OCI-LY1 (cell line): ENCODE results near the gene NME2.
"Not testable (repeated sequence)": the region's sequence is repeated elsewhere in the genome, so short reads cannot be mapped to it uniquely, and the experiment has no call there.

Experiments used
- H2AFZ ChIP-seq: fragments of 200-600 bp; sonication (generic), shearing (Covaris generic); 2 replicates; pipeline ENCODE4 v1.6.0; 2014; ENCODE audit warnings: antibody characterized with exemption, mild to moderate bottlenecking, low read length
- H3F3A ChIP-seq: fragments of 200-600 bp; sonication (generic), shearing (Covaris generic); 2 replicates; pipeline ENCODE4 v1.6.0; 2014; ENCODE audit warnings: mild to moderate bottlenecking, antibody characterized with exemption, low read length, moderate library complexity; ENCODE audit not compliant: insufficient read depth
- H3K27ac ChIP-seq: fragments of 200-600 bp; sonication (generic); 2 replicates; pipeline ENCODE4 v1.5.1; 2014; ENCODE audit warnings: low read length, mixed run types, mild to moderate bottlenecking, low read depth; ENCODE audit not compliant: poor library complexity, severe bottlenecking
- H3K27me3 ChIP-seq: fragments of 200-600 bp; sonication (generic); 2 replicates; pipeline ENCODE4 v1.6.0; 2014; ENCODE audit warnings: antibody characterized with exemption, mild to moderate bottlenecking, low read length, moderate library complexity; ENCODE audit not compliant: insufficient read depth
- H3K36me3 ChIP-seq: fragments of 200-600 bp; sonication (generic); 2 replicates; pipeline ENCODE4 v1.6.1; 2014; ENCODE audit warnings: mild to moderate bottlenecking, antibody characterized with exemption, low read length, moderate library complexity, mixed read lengths; ENCODE audit not compliant: insufficient read depth
- H3K4me1 ChIP-seq: fragments of 200-600 bp; sonication (generic); 2 replicates; pipeline ENCODE4 v1.5.1; 2014; ENCODE audit warnings: mild to moderate bottlenecking, low read length, moderate library complexity; ENCODE audit not compliant: insufficient read depth, severe bottlenecking
- H3K4me2 ChIP-seq: fragments of 200-600 bp; sonication (generic), shearing (Covaris generic); 2 replicates; pipeline ENCODE4 v1.6.1; 2014; ENCODE audit warnings: low read length
- H3K4me3 ChIP-seq: fragments of 200-600 bp; sonication (generic); 2 replicates; pipeline ENCODE4 v1.5.1; 2014; ENCODE audit warnings: low read length, low read depth, mild to moderate bottlenecking, mixed read lengths; ENCODE audit not compliant: poor library complexity, severe bottlenecking
- H3K79me2 ChIP-seq: fragments of 200-600 bp; shearing (Covaris generic); 2 replicates; pipeline ENCODE4 v1.6.1; 2016; ENCODE audit warnings: mixed run types, low read length, mixed read lengths; ENCODE audit not compliant: insufficient read depth
- H3K9ac ChIP-seq: fragments of 200-600 bp; sonication (generic), shearing (Covaris generic); 2 replicates; pipeline ENCODE4 v1.6.1; 2014; ENCODE audit warnings: mild to moderate bottlenecking, low read length, mixed read lengths
- H3K9me2 ChIP-seq: fragments of 200-600 bp; sonication (generic), shearing (Covaris generic); 2 replicates; pipeline ENCODE4 v1.6.1; 2014; ENCODE audit warnings: low read depth, mild to moderate bottlenecking, low read length, mixed read lengths
- H3K9me3 ChIP-seq: fragments of 200-600 bp; shearing (Covaris generic); 2 replicates; pipeline ENCODE4 v1.6.1; 2014; ENCODE audit warnings: low read length, mixed read lengths
- H4K20me1 ChIP-seq: fragments of 200-600 bp; sonication (generic), shearing (Covaris generic); 2 replicates; pipeline ENCODE4 v1.6.0; 2016; ENCODE audit warnings: mild to moderate bottlenecking, low read length; ENCODE audit not compliant: insufficient read depth
- EZH2 ChIP-seq: fragments of 200-600 bp; sonication (generic), shearing (Covaris generic); IDR thresholded peaks from 2 replicates; pipeline ENCODE4 v1.8.0; 2017; ENCODE audit warnings: borderline replicate concordance, mixed run types, mild to moderate bottlenecking, antibody characterized with exemption, low read length, moderate library complexity, mixed read lengths
- TF ChIP-seq, protein P1 (sequence below): fragments of 200-600 bp; sonication (generic), shearing (Covaris generic); IDR thresholded peaks from 2 replicates; pipeline ENCODE4 v1.5.1; 2017; ENCODE audit warnings: mild to moderate bottlenecking, antibody characterized with exemption, low read length, moderate library complexity, mixed read lengths

Gene NME2

DNA sequence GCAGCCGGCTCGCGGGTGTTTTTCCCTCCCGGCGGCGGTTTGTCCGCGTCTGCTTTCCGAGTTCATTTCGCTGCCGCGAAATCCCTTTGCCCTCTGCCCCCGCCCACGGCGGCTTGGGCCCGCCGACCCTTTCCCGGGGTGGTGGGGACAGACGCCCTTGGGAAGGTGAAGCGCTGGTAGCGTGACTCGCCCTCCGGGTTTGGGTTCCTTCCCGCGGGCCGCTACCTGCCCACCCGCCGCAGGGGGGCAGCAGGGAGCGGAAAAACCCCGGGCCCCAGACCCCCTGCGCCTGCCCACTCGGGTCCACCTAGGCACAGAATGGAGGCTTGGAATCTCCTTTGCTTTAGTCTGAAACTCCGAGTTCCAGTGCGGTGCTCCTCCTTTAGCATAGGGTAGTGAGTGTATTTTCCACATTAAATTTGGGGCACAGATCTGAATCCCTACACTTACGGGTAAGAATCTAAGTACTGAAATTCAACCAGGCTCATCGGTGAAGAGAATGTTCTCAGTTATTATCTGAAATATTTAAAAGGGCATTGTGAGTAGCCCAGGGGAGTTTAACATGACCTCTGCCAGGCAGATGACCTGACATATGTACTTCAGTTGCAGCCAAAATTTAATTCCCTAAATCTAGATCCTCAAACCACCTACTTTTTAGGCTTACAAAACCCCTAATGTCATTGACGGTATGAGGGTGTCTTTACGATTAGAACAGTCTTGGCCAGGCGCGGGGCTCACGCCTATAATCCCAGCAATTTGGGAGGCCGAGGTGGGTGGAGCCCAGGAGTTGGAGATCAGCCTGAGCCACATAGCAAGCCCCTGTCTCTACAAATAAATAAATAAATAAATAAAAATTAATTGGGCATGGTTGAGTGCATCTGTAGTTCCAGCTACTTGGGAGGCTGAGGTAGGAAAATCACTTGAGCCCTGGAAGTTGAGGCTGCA, 1.0 kb downstream of the NME2 start:
- Histone ChIP-seq H3K9me2 (no peaks in the 10 kb centered on the region), H3K36me3 (peaks cover 65% of the 10 kb centered on the region), H3K4me2 (peak overlapping the region; percentile 83), H3K4me1 (peaks cover 23% of the 10 kb centered on the region), H3F3A (no peaks in the 10 kb centered on the region), H3K79me2 (no peaks in the 10 kb centered on the region), H3K9me3 (no peaks in the 10 kb centered on the region), H3K4me3 (peak overlapping the region; percentile 97), H3K9ac (peak overlapping the region; percentile 99), H3K27ac (peak overlapping the region; percentile 72), H4K20me1 (no peaks in the 10 kb centered on the region), H2AFZ (no peak overlapping the region), H3K27me3 (no peaks in the 10 kb centered on the region)
- TF ChIP-seq, protein P1, sequence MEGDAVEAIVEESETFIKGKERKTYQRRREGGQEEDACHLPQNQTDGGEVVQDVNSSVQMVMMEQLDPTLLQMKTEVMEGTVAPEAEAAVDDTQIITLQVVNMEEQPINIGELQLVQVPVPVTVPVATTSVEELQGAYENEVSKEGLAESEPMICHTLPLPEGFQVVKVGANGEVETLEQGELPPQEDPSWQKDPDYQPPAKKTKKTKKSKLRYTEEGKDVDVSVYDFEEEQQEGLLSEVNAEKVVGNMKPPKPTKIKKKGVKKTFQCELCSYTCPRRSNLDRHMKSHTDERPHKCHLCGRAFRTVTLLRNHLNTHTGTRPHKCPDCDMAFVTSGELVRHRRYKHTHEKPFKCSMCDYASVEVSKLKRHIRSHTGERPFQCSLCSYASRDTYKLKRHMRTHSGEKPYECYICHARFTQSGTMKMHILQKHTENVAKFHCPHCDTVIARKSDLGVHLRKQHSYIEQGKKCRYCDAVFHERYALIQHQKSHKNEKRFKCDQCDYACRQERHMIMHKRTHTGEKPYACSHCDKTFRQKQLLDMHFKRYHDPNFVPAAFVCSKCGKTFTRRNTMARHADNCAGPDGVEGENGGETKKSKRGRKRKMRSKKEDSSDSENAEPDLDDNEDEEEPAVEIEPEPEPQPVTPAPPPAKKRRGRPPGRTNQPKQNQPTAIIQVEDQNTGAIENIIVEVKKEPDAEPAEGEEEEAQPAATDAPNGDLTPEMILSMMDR: peak; percentile 84
- TF ChIP-seq EZH2: no peak

DNA sequence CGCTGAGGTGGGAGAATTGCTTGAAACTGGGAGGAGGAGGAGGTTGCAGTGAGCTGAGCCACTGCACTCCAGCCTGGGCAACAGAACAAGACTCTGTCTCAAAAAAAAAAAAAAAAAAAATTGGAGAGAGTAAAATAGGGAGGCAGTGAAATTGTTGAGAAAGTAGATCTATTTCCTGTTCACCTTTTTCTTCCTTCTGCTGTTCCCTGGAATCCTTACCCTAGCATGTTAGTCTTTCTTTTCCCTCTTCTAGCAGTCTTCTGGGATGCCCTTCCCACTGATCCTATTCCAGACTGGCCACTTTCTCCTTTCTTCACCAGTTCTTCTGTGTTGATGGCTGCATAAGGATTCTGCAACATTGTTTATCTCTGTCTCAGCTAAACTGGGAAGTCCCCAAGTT, 3.1 kb downstream of the NME2 start:
- Histone ChIP-seq H3K27ac (no peak overlapping the region), H3K9me3 (no peaks in the 10 kb centered on the region), H3K27me3 (no peaks in the 10 kb centered on the region), H3K36me3 (peaks cover 61% of the 10 kb centered on the region), H3K9me2 (no peaks in the 10 kb centered on the region), H3K79me2 (no peaks in the 10 kb centered on the region), H3F3A (no peaks in the 10 kb centered on the region), H3K4me3 (no peak overlapping the region), H3K4me2 (no peak overlapping the region), H4K20me1 (no peaks in the 10 kb centered on the region), H3K9ac (no peak overlapping the region), H2AFZ (no peak overlapping the region), H3K4me1 (peaks cover 23% of the 10 kb centered on the region)
- TF ChIP-seq, protein P1: no peak

DNA sequence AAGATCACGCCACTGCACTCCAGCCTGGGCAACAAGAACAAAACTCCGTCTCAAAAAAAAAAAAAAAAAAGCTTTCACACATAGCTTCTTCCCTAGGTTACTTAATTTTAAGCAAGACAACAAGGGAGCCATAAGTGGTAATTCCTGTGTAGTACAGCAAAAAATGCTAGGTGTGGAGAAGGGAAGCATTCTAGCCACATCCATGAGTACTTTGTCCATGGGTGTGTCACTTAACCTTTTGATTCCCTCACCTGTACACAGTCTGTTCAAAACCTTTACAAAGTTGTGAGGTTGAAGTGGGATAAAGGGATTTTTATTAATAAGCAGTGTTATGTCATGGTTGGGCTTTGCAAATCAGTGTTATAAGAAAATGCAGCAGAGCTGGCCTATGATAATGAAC, 4.5 kb downstream of the NME2 start:
- Histone ChIP-seq H3K36me3 (peaks cover 58% of the 10 kb centered on the region), H3K9ac (no peak overlapping the region), H3K4me3 (no peak overlapping the region)

DNA sequence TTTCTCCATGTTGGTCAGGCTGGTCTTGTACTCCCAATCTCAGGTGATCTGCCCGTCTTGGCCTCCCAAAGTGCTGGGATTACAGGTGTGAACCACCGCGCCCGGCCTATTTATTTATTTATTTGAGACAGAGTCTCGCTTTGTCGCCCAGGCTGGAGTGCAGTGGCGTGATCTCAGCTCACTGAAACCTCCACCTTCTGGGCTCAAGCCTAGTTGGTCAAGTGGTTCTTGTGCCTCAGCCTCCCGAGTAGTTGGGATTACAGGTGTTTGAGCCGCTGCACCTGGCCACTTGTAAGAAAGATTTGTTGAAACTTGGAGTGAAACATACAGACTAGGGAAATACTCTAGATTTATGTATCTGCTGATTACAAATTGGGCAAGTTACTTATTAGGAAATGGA, 5.8 kb downstream of the NME2 start:
- H3K4me3 ChIP-seq, H2AFZ ChIP-seq, H3K9me2 ChIP-seq, H3K27ac ChIP-seq, H3K4me2 ChIP-seq, H3K9ac ChIP-seq, H3K79me2 ChIP-seq, H3F3A ChIP-seq, H3K27me3 ChIP-seq, H4K20me1 ChIP-seq, H3K9me3 ChIP-seq: not testable (repeated sequence)
- peaks cover 58% of the 10 kb centered on the region for H3K36me3 ChIP-seq
- H3K4me1 ChIP-seq: peaks cover 11% of the 10 kb centered on the region

More for the DNA sequence above, 4.5 kb downstream of the NME2 start:
- Histone ChIP-seq H3F3A (no peaks in the 10 kb centered on the region), H4K20me1 (no peaks in the 10 kb centered on the region), H3K9me3 (no peaks in the 10 kb centered on the region), H3K4me2 (no peak overlapping the region), H3K4me1 (peaks cover 14% of the 10 kb centered on the region), H3K27ac (no peak overlapping the region), H2AFZ (no peak overlapping the region), H3K9me2 (no peaks in the 10 kb centered on the region), H3K27me3 (no peaks in the 10 kb centered on the region), H3K79me2 (no peaks in the 10 kb centered on the region)
- TF ChIP-seq, protein P1: no peak
- TF ChIP-seq EZH2: no peak
